ENCODE data around the gene CCDC141.

GRCh38 chr2:178811901-178812300, 238.0 kb downstream of the CCDC141 start:
- no peak for TF ChIP-seq CREB1 (CRISPR knock-in tag; IDR thresholded peaks at IDR 0.05; ENCODE audit: low read depth)
- TF ChIP-seq POLR2AphosphoS5 (IDR thresholded peaks at IDR 0.05; ENCODE audit: low read depth), result no peak
- no peak for TF ChIP-seq EZH2phosphoT487 (IDR thresholded peaks at IDR 0.05; ENCODE audit: unreplicated experiment)
- TF ChIP-seq ETS1 (IDR thresholded peaks at IDR 0.05), result no peak
- no peak for TF ChIP-seq CTCF (conservative IDR thresholded peaks at IDR 0.05; ENCODE audit: low read depth in 2 of 2)
- no peak for TF ChIP-seq EZH2 (IDR thresholded peaks at IDR 0.05; ENCODE audit: low read depth, unreplicated experiment)
- TF ChIP-seq REST (IDR thresholded peaks at IDR 0.05; ENCODE audit: unreplicated experiment), result no peak
- no peak for TF ChIP-seq JUNB (IDR thresholded peaks at IDR 0.05; ENCODE audit: unreplicated experiment)
- TF ChIP-seq ZNF114 (CRISPR knock-in tag; IDR thresholded peaks at IDR 0.05), result no peak
- TF ChIP-seq STAT1 (IDR thresholded peaks at IDR 0.05; ENCODE audit: unreplicated experiment), result no peak
- TF ChIP-seq ZNF331 (CRISPR knock-in tag; IDR thresholded peaks at IDR 0.05; ENCODE audit: low read depth), result no peak
- TF ChIP-seq, protein P1, sequence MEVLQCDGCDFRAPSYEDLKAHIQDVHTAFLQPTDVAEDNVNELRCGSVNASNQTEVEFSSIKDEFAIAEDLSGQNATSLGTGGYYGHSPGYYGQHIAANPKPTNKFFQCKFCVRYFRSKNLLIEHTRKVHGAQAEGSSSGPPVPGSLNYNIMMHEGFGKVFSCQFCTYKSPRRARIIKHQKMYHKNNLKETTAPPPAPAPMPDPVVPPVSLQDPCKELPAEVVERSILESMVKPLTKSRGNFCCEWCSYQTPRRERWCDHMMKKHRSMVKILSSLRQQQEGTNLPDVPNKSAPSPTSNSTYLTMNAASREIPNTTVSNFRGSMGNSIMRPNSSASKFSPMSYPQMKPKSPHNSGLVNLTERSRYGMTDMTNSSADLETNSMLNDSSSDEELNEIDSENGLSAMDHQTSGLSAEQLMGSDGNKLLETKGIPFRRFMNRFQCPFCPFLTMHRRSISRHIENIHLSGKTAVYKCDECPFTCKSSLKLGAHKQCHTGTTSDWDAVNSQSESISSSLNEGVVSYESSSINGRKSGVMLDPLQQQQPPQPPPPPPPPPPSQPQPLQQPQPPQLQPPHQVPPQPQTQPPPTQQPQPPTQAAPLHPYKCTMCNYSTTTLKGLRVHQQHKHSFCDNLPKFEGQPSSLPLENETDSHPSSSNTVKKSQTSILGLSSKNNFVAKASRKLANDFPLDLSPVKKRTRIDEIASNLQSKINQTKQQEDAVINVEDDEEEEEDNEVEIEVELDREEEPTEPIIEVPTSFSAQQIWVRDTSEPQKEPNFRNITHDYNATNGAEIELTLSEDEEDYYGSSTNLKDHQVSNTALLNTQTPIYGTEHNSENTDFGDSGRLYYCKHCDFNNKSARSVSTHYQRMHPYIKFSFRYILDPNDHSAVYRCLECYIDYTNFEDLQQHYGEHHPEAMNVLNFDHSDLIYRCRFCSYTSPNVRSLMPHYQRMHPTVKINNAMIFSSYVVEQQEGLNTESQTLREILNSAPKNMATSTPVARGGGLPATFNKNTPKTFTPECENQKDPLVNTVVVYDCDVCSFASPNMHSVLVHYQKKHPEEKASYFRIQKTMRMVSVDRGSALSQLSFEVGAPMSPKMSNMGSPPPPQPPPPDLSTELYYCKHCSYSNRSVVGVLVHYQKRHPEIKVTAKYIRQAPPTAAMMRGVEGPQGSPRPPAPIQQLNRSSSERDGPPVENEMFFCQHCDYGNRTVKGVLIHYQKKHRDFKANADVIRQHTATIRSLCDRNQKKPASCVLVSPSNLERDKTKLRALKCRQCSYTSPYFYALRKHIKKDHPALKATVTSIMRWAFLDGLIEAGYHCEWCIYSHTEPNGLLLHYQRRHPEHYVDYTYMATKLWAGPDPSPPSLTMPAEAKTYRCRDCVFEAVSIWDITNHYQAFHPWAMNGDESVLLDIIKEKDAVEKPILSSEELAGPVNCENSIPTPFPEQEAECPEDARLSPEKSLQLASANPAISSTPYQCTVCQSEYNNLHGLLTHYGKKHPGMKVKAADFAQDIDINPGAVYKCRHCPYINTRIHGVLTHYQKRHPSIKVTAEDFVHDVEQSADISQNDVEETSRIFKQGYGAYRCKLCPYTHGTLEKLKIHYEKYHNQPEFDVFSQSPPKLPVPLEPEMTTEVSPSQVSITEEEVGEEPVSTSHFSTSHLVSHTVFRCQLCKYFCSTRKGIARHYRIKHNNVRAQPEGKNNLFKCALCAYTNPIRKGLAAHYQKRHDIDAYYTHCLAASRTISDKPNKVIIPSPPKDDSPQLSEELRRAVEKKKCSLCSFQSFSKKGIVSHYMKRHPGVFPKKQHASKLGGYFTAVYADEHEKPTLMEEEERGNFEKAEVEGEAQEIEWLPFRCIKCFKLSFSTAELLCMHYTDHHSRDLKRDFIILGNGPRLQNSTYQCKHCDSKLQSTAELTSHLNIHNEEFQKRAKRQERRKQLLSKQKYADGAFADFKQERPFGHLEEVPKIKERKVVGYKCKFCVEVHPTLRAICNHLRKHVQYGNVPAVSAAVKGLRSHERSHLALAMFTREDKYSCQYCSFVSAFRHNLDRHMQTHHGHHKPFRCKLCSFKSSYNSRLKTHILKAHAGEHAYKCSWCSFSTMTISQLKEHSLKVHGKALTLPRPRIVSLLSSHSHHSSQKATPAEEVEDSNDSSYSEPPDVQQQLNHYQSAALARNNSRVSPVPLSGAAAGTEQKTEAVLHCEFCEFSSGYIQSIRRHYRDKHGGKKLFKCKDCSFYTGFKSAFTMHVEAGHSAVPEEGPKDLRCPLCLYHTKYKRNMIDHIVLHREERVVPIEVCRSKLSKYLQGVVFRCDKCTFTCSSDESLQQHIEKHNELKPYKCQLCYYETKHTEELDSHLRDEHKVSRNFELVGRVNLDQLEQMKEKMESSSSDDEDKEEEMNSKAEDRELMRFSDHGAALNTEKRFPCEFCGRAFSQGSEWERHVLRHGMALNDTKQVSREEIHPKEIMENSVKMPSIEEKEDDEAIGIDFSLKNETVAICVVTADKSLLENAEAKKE (CRISPR knock-in tag; IDR thresholded peaks at IDR 0.05), result no peak

All from GM23338 (cell line).